Mucosa of stomach (tissue), 1 donor: Measurements from ENCODE around the gene TMEM108.

Experiments used
- H3K27me3 ChIP-seq: one replicate; pipeline ENCODE4 v1.7.0; 2013; ENCODE audit warnings: mild to moderate bottlenecking, low read length; ENCODE audit not compliant: control insufficient read depth, insufficient read depth
- H3K36me3 ChIP-seq: one replicate; pipeline ENCODE4 v1.7.0; 2013; ENCODE audit warnings: low read length; ENCODE audit not compliant: control insufficient read depth, insufficient read depth
- H3K4me1 ChIP-seq: one replicate; pipeline ENCODE4 v1.7.0; 2013; ENCODE audit warnings: mild to moderate bottlenecking, low read length; ENCODE audit not compliant: control insufficient read depth, insufficient read depth
- H3K4me3 ChIP-seq: one replicate; pipeline ENCODE4 v1.7.0; 2013; ENCODE audit warnings: low read length
- H3K9ac ChIP-seq: one replicate; pipeline ENCODE4 v1.7.0; 2013; ENCODE audit warnings: mild to moderate bottlenecking, low read length, moderate library complexity
- H3K9me3 ChIP-seq: one replicate; pipeline ENCODE4 v1.7.0; 2013; ENCODE audit warnings: mild to moderate bottlenecking, low read length, moderate library complexity; ENCODE audit not compliant: control insufficient read depth
- donor health status: Pancreatic carcinoma.

The TMEM108 gene

GRCh38 chr3:133295199-133295901 is 257.2 kb downstream of the TMEM108 start:
- no peaks in the 10 kb centered on the region for H3K36me3 ChIP-seq
- no peak overlapping the region for H3K9ac ChIP-seq

GRCh38 chr3:133295944-133296917 is 258.0 kb downstream of the TMEM108 start:
- Histone ChIP-seq H3K9me3 (no peaks in the 10 kb centered on the region), H3K36me3 (no peaks in the 10 kb centered on the region), H3K4me1 (no peaks in the 10 kb centered on the region), H3K9ac (no peak overlapping the region), H3K4me3 (no peak overlapping the region), H3K27me3 (no peaks in the 10 kb centered on the region)

More at GRCh38 chr3:133295199-133295901, 257.2 kb downstream of the TMEM108 start:
- no peak overlapping the region for H3K4me3 ChIP-seq
- H3K4me1 ChIP-seq = no peaks in the 10 kb centered on the region
- H3K27me3 ChIP-seq = no peaks in the 10 kb centered on the region
- no peaks in the 10 kb centered on the region for H3K9me3 ChIP-seq

GRCh38 chr3:133296981-133297380 is 258.8 kb downstream of the TMEM108 start:
- H3K9ac ChIP-seq = no peak overlapping the region
- no peaks in the 10 kb centered on the region for H3K36me3 ChIP-seq
- no peaks in the 10 kb centered on the region for H3K9me3 ChIP-seq
- H3K27me3 ChIP-seq = no peaks in the 10 kb centered on the region
- no peaks in the 10 kb centered on the region for H3K4me1 ChIP-seq
- H3K4me3 ChIP-seq = no peak overlapping the region

- Histone ChIP-seq H3K9me3 (no peaks in the 10 kb centered on the region), H3K36me3 (no peaks in the 10 kb centered on the region), H3K4me3 (no peak overlapping the region), H3K27me3 (no peaks in the 10 kb centered on the region), H3K9ac (no peak overlapping the region), H3K4me1 (no peaks in the 10 kb centered on the region)
Measured at GRCh38 chr3:133300102-133300501, 261.9 kb downstream of the TMEM108 start.

- H3K27me3 ChIP-seq = no peaks in the 10 kb centered on the region
- no peak overlapping the region for H3K4me3 ChIP-seq
- no peak overlapping the region for H3K9ac ChIP-seq
- H3K4me1 ChIP-seq = no peaks in the 10 kb centered on the region
- H3K9me3 ChIP-seq = no peaks in the 10 kb centered on the region
- no peaks in the 10 kb centered on the region for H3K36me3 ChIP-seq
Measured at GRCh38 chr3:133301194-133301593, 263.0 kb downstream of the TMEM108 start.

- Histone ChIP-seq H3K9ac (no peak overlapping the region), H3K4me3 (no peak overlapping the region), H3K9me3 (no peaks in the 10 kb centered on the region), H3K4me1 (no peaks in the 10 kb centered on the region), H3K36me3 (no peaks in the 10 kb centered on the region), H3K27me3 (no peaks in the 10 kb centered on the region)
Measured at GRCh38 chr3:133301731-133302130, 263.5 kb downstream of the TMEM108 start.

- no peak overlapping the region for H3K9ac ChIP-seq
- H3K4me1 ChIP-seq = no peaks in the 10 kb centered on the region
- no peaks in the 10 kb centered on the region for H3K27me3 ChIP-seq
- no peak overlapping the region for H3K4me3 ChIP-seq
- no peaks in the 10 kb centered on the region for H3K9me3 ChIP-seq
- H3K36me3 ChIP-seq = no peaks in the 10 kb centered on the region
Measured at GRCh38 chr3:133303430-133303829, 265.2 kb downstream of the TMEM108 start.

GRCh38 chr3:133317866-133318265 is 279.7 kb downstream of the TMEM108 start:
- H3K27me3 ChIP-seq = no peaks in the 10 kb centered on the region
- H3K4me3 ChIP-seq = no peak overlapping the region
- no peaks in the 10 kb centered on the region for H3K4me1 ChIP-seq
- no peak overlapping the region for H3K9ac ChIP-seq
- H3K9me3 ChIP-seq = no peaks in the 10 kb centered on the region
- H3K36me3 ChIP-seq = no peaks in the 10 kb centered on the region

- H3K9ac ChIP-seq = no peak overlapping the region
- H3K4me3 ChIP-seq = no peak overlapping the region
- no peaks in the 10 kb centered on the region for H3K9me3 ChIP-seq
- no peaks in the 10 kb centered on the region for H3K36me3 ChIP-seq
- H3K4me1 ChIP-seq = no peaks in the 10 kb centered on the region
- no peaks in the 10 kb centered on the region for H3K27me3 ChIP-seq
Measured at GRCh38 chr3:133328373-133328772, 290.2 kb downstream of the TMEM108 start.

GRCh38 chr3:133329626-133330025 is 291.4 kb downstream of the TMEM108 start:
- H3K9me3 ChIP-seq = no peaks in the 10 kb centered on the region
- no peak overlapping the region for H3K4me3 ChIP-seq
- no peaks in the 10 kb centered on the region for H3K27me3 ChIP-seq
- no peaks in the 10 kb centered on the region for H3K4me1 ChIP-seq
- no peaks in the 10 kb centered on the region for H3K36me3 ChIP-seq
- no peak overlapping the region for H3K9ac ChIP-seq

- H3K4me3 ChIP-seq = no peak overlapping the region
- no peaks in the 10 kb centered on the region for H3K27me3 ChIP-seq
- H3K4me1 ChIP-seq = no peaks in the 10 kb centered on the region
- no peak overlapping the region for H3K9ac ChIP-seq
- no peaks in the 10 kb centered on the region for H3K9me3 ChIP-seq
- no peaks in the 10 kb centered on the region for H3K36me3 ChIP-seq
Measured at GRCh38 chr3:133330065-133330464, 291.9 kb downstream of the TMEM108 start.

- H3K4me1 ChIP-seq = no peaks in the 10 kb centered on the region
- H3K4me3 ChIP-seq = no peak overlapping the region
- H3K36me3 ChIP-seq = no peaks in the 10 kb centered on the region
- H3K9ac ChIP-seq = no peak overlapping the region
- H3K27me3 ChIP-seq = no peaks in the 10 kb centered on the region
- H3K9me3 ChIP-seq = no peaks in the 10 kb centered on the region
Measured at GRCh38 chr3:133330522-133330921, 292.3 kb downstream of the TMEM108 start.
